T-cell (primary cell): ENCODE measurements around the gene VPS72. TPM values are rescaled to one million over a fixed set of nuclear protein-coding genes. Genes with fewer than 3 reads are reported as not detected.
A peak's percentile ranks its signal among the peaks of the same experiment; 100 is the strongest.

Source experiments
- ATAC-seq, 4 experiments: fragments of 200-7000 bp in 3 of 4; fragments of 150-1000 bp in 1 of 4; cut with Tn5 transposase; replicated peaks in 1 of 4; 1 replicate in 3 of 4; 2 replicates in 1 of 4; pipeline ENCODE4 v1.10.0; 2021; ENCODE audit warnings: moderate library complexity in 3 of 4, mild to moderate bottlenecking in 2 of 4, moderate number of reproducible peaks in 1 of 4
- CTCF ChIA-PET, 2 donors: fragments of 300-600 bp; sonication (Branson Sonifier 250); formaldehyde crosslinking; loops; one replicate each; lab custom pipeline; 2022; ENCODE audit warnings: antibody characterized with exemption in 2 of 2; lab: Charles Lee
- POLR2A ChIA-PET, 2 donors: fragments of 300-600 bp; sonication (Branson Sonifier 250); formaldehyde crosslinking; loops; one replicate each; lab custom pipeline; 2022; ENCODE audit warnings: antibody characterized with exemption in 2 of 2; lab: Charles Lee
- DNase-seq, 35 experiments: peaks; one replicate each; pipeline versions ENCODE4 v3.0.0 to v3.0.0-alpha.2; 2013 to 2023
- H3K27ac ChIP-seq: one replicate; pipeline ENCODE4 v1.5.1; 2013; ENCODE audit warnings: low read length
- H3K27me3 ChIP-seq, 2 experiments: replicated peaks in 1 of 2; 1 replicate in 1 of 2; 2 replicates in 1 of 2; pipeline versions ENCODE4 v1.6.1 to v1.7.0; 2013; ENCODE audit warnings: low read length in 1 of 2, mixed read lengths in 1 of 2; ENCODE audit not compliant: control insufficient read depth in 2 of 2, insufficient read depth in 2 of 2; ENCODE audit errors: extremely low read depth in 1 of 2
- H3K36me3 ChIP-seq, 2 donors: 1 replicate in 1 of 2; 2 replicates in 1 of 2; pipeline versions ENCODE4 v1.6.1 to v1.7.0; 2013; ENCODE audit warnings: low read length in 1 of 2; ENCODE audit not compliant: control insufficient read depth in 2 of 2, insufficient read depth in 1 of 2; ENCODE audit errors: extremely low read depth in 1 of 2
- H3K4me1 ChIP-seq, 2 experiments: 1 replicate in 1 of 2; 2 replicates in 1 of 2; pipeline versions ENCODE4 v1.6.1 to v1.7.0; 2013; ENCODE audit warnings: low read length in 2 of 2, mixed read lengths in 1 of 2; ENCODE audit not compliant: insufficient read depth in 2 of 2, control insufficient read depth in 1 of 2; ENCODE audit errors: extremely low read depth in 1 of 2
- H3K4me3 ChIP-seq, 2 donors: 1 replicate in 1 of 2; 2 replicates in 1 of 2; pipeline versions ENCODE4 v1.5.1 to v1.7.0; 2013; ENCODE audit warnings: mild to moderate bottlenecking in 2 of 2, low read length in 1 of 2, moderate library complexity in 1 of 2; ENCODE audit not compliant: control insufficient read depth in 1 of 2; ENCODE audit errors: extremely low read depth in 1 of 2
- H3K9me3 ChIP-seq: 2 replicates; pipeline ENCODE4 v1.7.0; 2013
- H3K27ac Mint-ChIP-seq, 2 donors: one replicate each; pipeline ENCODE4 v1.8.0; 2020 to 2021; ENCODE audit warnings: mild to moderate bottlenecking in 2 of 2, mixed read lengths in 2 of 2
- H3K27me3 Mint-ChIP-seq, 2 donors: one replicate each; pipeline ENCODE4 v1.8.0; 2021 to 2022; ENCODE audit warnings: mixed read lengths in 2 of 2
- H3K36me3 Mint-ChIP-seq: one replicate; pipeline ENCODE4 v1.8.0; 2021; ENCODE audit warnings: mixed read lengths
- H3K4me1 Mint-ChIP-seq, 3 donors: one replicate each; pipeline ENCODE4 v1.8.0; 2020 to 2022; ENCODE audit warnings: mixed read lengths in 3 of 3, mild to moderate bottlenecking in 1 of 3
- H3K4me3 Mint-ChIP-seq, 3 donors: one replicate each; pipeline ENCODE4 v1.8.0; 2020 to 2022; ENCODE audit warnings: mild to moderate bottlenecking in 3 of 3, mixed read lengths in 3 of 3, moderate library complexity in 3 of 3
- H3K9me3 Mint-ChIP-seq, 3 donors: one replicate each; pipeline ENCODE4 v1.8.0; 2020 to 2022; ENCODE audit warnings: mixed read lengths in 3 of 3
- WGBS: methylation state at CpG from one replicate; pipeline ENCODE4 v1.1.5; 2013; ENCODE audit warnings: missing lambda C conversion rate; ENCODE audit not compliant: insufficient coverage; 5-methylcytosine and 5-hydroxymethylcytosine counted together
- total RNA-seq, 35 experiments: library from RNA in 6 of 35; stranded (reverse) in 6 of 35; fragments of 120-200 nt in 1 of 35; gene quantifications; one replicate each; pipeline versions ENCODE4 v1.2.1 to v1.2.4 and lab custom pipeline; 2013 to 2026

VPS72 gene
- total RNA-seq, 5 donors from 2014 or later (not counting 1 experiment from before 2014, with no cell fraction given), result 50.2 to 84.5 (median 58.9) TPM

DNA sequence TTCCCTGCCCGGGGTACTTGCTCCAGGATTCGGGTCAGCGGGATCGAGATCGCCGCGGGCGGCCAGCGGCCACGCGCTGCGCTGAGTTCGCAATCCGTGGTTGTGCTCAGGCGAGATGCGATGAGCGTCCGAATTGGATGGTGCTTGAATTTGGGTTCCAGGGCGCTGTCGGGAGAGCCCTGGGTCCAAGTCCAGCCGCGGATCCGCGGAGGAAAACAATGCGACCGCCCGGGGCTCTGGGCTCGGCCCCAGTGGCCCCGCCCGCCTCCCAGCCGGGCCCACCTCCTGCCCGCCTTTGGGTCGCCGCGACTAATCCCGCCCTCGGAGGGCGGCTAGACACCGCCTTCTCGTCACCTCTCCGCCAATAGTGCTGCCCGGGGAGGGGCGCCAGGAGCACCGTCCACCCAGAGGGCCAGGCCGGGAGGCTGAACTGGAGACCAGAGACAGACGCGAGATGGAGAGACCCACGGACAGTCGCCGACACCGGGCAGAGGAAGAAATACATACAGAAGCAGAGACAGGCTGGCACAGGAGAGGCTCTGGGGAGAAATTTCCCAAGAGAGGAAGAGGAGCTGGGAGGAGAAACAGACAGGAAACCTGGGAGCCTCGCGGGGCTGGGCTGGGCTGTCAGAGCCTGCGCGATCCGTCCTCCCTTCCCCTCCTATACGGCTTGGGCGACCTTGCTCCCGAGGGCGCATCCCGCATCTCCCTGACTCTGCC lies 43.4 kb downstream of the VPS72 start, which contains the start of gene SEMA6C:
TSS of gene SEMA6C (minus strand) at position 220 of the 720 bp plus-strand sequence. CDS start 4,010 bp downstream, outside the sequence.
- DNase-seq (peak; percentile 64 to 89 (median 80)), ATAC-seq (peak; percentile 99 to 100 (median 99))
- Mint-ChIP-seq H3K9me3 (no peaks in the 10 kb centered on the region), H3K36me3 (no peaks in the 10 kb centered on the region), H3K4me1 (peaks cover 14 to 17% (median 16%) of the 10 kb centered on the region in 3 donors), H3K27ac (peak within 1 kb of the TSS; percentile 81 to 91), H3K4me3 (peak within 1 kb of the TSS; percentile 86 to 95 (median 94)), H3K27me3 (no peaks in the 10 kb centered on the region)
- Histone ChIP-seq H3K4me3 (peak within 1 kb of the TSS; percentile 75 to 80), H3K36me3 (no peaks in the 10 kb centered on the region), H3K27ac (no peak within 1 kb of the TSS), H3K27me3 (peaks cover 0 to 11% of the 10 kb centered on the region in 2 experiments), H3K4me1 (peaks cover 0 to 23% of the 10 kb centered on the region in 2 experiments), H3K9me3 (no peaks in the 10 kb centered on the region)
- CTCF ChIA-PET, result interaction anchor here in 1 of 2 donors (0.7 to 1.9 kb wide), 3 partner anchors 10 to 49 kb away, joined by 3 to 5 read pairs (median 4); partner anchors contain the start of gene TNFAIP8L2
- POLR2A ChIA-PET, result interaction anchor here in 1 of 2 donors (0.6 kb wide), 1 partner anchor 567 kb away, joined by 3 read pairs; the partner anchor contains the start of gene MCL1
- under 1% methylated on average over 54 of the region's 61 CpGs for WGBS

DNA sequence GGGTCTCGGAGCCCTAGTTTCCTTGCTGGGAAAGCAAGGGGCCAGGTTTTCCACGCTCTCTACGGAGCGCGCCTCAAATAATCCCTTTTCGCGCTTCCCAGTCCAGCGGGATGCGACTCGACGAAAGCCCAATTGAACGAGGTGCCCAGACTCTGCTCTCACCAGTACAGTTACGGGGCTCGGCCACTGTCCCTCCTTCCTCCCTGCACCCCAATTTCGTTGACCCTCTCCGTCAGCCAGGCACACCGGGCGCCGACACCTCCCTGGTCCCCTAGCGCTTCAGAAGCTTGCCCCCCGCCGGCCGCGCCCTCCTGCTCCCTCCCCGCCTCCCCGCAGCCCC lies 44.0 kb downstream of the VPS72 start:
- Histone ChIP-seq H3K9me3 (no peaks in the 10 kb centered on the region), H3K4me1 (peaks cover 0 to 23% of the 10 kb centered on the region in 2 experiments), H3K27me3 (peaks cover 0 to 11% of the 10 kb centered on the region in 2 experiments), H3K27ac (no peak overlapping the region), H3K36me3 (no peaks in the 10 kb centered on the region), H3K4me3 (peak overlapping the region; percentile 75 to 80)
- H3K27ac Mint-ChIP-seq, result no peak overlapping the region
- CTCF ChIA-PET, result interaction anchor here in 1 of 2 donors (1.5 kb wide), 1 partner anchor 11 kb away, joined by 3 read pairs; the partner anchor contains the start of gene TNFAIP8L2
- ATAC-seq (peak in 3 of 4 experiments; percentile 0 to 8 (median 6)), DNase-seq (no peak)
- no peaks in the 10 kb centered on the region for H3K9me3 Mint-ChIP-seq
- peak overlapping the region; percentile 86 to 95 (median 94) for H3K4me3 Mint-ChIP-seq
- H3K4me1 Mint-ChIP-seq, result peaks cover 14 to 17% (median 16%) of the 10 kb centered on the region in 3 donors
- POLR2A ChIA-PET, result no interaction called here
- WGBS, result 5% methylated on average over 26 of the region's 26 CpGs
- no peaks in the 10 kb centered on the region for H3K27me3 Mint-ChIP-seq
- H3K36me3 Mint-ChIP-seq, result no peaks in the 10 kb centered on the region

DNA sequence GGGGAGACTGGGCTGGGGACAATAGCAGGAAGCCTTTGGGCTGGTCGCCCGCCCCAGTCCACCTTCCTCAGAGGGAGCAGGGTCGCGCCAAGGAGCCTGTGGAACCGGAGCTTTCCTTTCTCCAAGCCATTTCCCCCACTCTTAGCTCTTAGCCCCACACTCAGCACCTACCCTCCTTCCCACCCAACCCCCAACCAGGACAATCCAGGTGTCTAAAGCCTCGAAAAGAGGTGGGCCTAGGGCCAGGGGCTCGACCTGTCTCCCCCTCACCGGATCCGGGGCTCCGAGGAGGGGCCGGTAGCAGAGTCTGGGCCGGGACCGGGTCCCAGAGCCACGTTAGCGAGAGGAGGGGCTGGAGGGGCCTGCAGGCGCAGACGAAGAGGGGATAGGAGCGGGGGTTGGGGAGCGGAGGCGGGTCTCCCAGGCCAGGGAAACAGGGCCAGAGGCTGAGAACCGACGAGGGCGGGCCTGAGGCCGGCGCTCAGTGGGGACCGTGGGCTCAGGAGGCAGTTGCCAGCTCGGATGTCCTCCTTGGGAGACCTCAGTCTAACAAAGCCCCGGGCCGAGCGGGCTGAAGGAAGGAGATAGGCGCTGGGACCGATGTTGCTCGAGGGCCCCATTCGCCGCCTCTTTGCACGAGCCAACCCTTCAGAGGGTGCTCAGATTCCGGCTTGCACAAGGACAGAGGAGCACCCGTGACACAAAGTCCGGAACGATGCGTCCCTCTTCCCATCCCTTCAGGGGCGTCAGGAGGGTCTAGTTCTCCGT lies 44.5 kb downstream of the VPS72 start:
- H3K36me3 Mint-ChIP-seq, result no peaks in the 10 kb centered on the region
- H3K9me3 Mint-ChIP-seq, result no peaks in the 10 kb centered on the region
- no peak overlapping the region for H3K27ac ChIP-seq
- ATAC-seq (peak in 2 of 4 experiments; percentile 8 to 27), DNase-seq (peak in 6 of 35 experiments; percentile 12 to 47 (median 28))
- H3K4me1 ChIP-seq, result peaks cover 0 to 23% of the 10 kb centered on the region in 2 experiments
- ChIA-PET CTCF (interaction anchor here in 1 of 2 donors (0.7 to 1.5 kb wide), 2 partner anchors 11 to 46 kb away, joined by 3 read pairs; partner anchors contain the start of gene TNFAIP8L2), POLR2A (no interaction called here)
- H3K27me3 ChIP-seq, result peaks cover 0 to 11% of the 10 kb centered on the region in 2 experiments
- H3K4me3 ChIP-seq, result peak overlapping the region; percentile 75 to 80
- H3K4me1 Mint-ChIP-seq, result peaks cover 14 to 17% (median 16%) of the 10 kb centered on the region in 3 donors
- H3K27ac Mint-ChIP-seq, result no peak overlapping the region
- no peaks in the 10 kb centered on the region for H3K27me3 Mint-ChIP-seq
- 44% methylated on average over 38 of the region's 43 CpGs for WGBS
- no peaks in the 10 kb centered on the region for H3K36me3 ChIP-seq
- no peaks in the 10 kb centered on the region for H3K9me3 ChIP-seq
- H3K4me3 Mint-ChIP-seq, result peak overlapping the region; percentile 86 to 95 (median 94)

DNA sequence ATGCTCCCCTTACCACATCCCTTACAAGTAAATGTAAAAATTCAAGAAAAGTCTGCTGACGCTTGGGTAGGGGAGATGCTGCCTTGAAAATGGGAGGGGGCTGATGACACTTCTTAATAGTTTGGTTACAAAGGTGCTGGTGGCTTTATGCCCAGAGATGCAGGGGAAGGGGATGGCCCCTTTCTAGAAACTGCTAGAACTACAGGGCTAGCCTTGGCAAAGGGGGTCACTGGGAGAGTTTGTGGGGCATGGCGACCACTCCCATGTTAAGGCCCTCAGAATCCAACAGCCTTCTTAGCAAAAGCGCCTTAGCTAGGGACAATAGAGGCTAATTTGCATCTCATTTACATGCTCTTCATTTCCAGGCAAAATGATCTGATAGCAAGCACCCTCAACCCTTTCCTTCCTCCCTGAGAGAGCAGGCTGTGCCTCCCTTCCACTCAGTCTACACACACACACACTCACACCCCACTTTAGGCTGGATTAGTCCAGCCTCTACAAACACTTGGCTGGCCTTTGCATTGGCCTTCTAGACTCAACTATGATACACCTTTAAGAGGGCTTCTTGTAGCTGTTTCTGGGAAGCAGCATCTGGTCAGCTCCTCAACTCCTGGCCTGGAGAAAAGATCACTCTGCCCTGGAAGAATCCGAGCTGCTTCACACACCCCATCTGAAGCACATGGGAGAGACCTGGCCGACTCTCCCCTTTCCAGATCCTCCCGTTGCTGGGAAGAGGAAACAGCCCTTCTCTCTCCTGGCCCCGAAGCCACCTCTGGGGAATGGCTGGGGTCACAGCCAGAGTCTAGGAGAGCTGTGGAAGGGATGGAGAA lies 45.3 kb downstream of the VPS72 start:
- Mint-ChIP-seq H3K27me3 (no peaks in the 10 kb centered on the region), H3K36me3 (no peaks in the 10 kb centered on the region), H3K9me3 (no peaks in the 10 kb centered on the region), H3K4me3 (peak overlapping the region; percentile 21 to 95 (median 31)), H3K27ac (no peak overlapping the region), H3K4me1 (peaks cover 14 to 17% (median 16%) of the 10 kb centered on the region in 3 donors)
- H3K4me3 ChIP-seq, result no peak overlapping the region
- ATAC-seq (no peak), DNase-seq (no peak)
- WGBS, result 92% methylated on average over 4 of the region's 7 CpGs
- no peaks in the 10 kb centered on the region for H3K36me3 ChIP-seq
- ChIA-PET CTCF (interaction anchor here in 1 of 2 donors (0.7 kb wide), 1 partner anchor 45 kb away, joined by 3 read pairs; no protein-coding TSS in a partner anchor), POLR2A (no interaction called here)
- no peaks in the 10 kb centered on the region for H3K9me3 ChIP-seq
- H3K27me3 ChIP-seq, result peaks cover 0 to 11% of the 10 kb centered on the region in 2 experiments
- H3K4me1 ChIP-seq, result peaks cover 0 to 23% of the 10 kb centered on the region in 2 experiments
- H3K27ac ChIP-seq, result no peak overlapping the region

DNA sequence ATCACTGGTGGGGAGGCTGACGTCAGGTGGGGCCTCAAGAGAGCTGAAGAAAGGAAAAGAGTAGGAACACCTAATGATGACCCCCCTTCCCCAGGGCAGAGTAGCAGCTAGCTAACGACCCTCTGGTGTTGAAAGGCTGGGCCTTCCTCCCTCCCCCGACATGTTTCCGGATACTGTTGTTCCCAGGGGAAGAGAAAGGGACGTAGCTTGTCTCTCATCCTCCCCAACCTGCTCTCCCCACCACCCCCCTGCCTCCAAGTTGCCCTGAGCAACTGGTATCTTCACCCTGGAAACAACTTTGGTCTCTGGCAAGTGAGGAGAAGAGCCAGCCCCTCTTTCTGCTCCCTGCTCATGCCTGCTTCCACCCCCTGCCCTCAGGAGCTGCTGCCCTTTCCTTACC lies 46.0 kb downstream of the VPS72 start:
- Histone ChIP-seq H3K27ac (no peak overlapping the region), H3K36me3 (no peaks in the 10 kb centered on the region), H3K27me3 (peaks cover 0 to 11% of the 10 kb centered on the region in 2 experiments), H3K4me3 (no peak overlapping the region), H3K4me1 (peaks cover 0 to 23% of the 10 kb centered on the region in 2 experiments), H3K9me3 (no peaks in the 10 kb centered on the region)
- DNase-seq, result no peak
- ChIA-PET CTCF (no interaction called here), POLR2A (no interaction called here)
- no peak for ATAC-seq
- peaks cover 14 to 17% (median 16%) of the 10 kb centered on the region in 3 donors for H3K4me1 Mint-ChIP-seq
- no peaks in the 10 kb centered on the region for H3K36me3 Mint-ChIP-seq
- H3K27ac Mint-ChIP-seq, result no peak overlapping the region
- 100% methylated on average over 2 of the region's 5 CpGs for WGBS
- H3K4me3 Mint-ChIP-seq, result no peak overlapping the region
- no peaks in the 10 kb centered on the region for H3K9me3 Mint-ChIP-seq
- no peaks in the 10 kb centered on the region for H3K27me3 Mint-ChIP-seq
